ENCODE data around the gene GPR4. TPM values are rescaled to one million over a fixed set of nuclear protein-coding genes. Genes with fewer than 3 reads are reported as not detected.

GPR4 gene
- total RNA-seq, 2 experiments from 2014 or later = 0.38 TPM; not detected in 1

DNA sequence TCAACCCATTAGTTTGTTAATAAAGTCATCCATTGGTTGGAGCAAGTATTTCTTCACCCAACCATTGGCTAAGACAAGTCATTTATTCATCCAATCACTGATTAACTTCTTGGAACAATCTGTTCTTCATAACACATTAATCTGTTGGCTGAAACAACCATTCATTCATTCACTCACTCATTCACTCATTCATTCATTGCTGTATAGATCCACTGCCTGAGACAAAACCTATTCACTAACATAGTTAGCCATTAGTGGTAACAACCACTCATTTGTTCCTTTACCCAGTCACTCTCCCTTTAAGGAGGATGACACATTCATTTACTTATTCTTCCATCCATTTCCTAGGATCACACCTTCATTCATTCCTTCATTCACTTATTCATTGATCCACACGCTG is 22.0 kb upstream of the GPR4 start:
- Histone ChIP-seq H3K36me3 (ENCODE audit: insufficient read depth, low read length) (peaks cover 17% of the 10 kb centered on the region), H3K9me3 (ENCODE audit: low read length) (no peaks in the 10 kb centered on the region), H3K4me3 (ENCODE audit: low read depth, low read length, poor library complexity, severe bottlenecking) (no peak overlapping the region), H3K4me2 (ENCODE audit: low read length) (no peak overlapping the region), H4K20me1 (ENCODE audit: insufficient read depth, low read length) (no peaks in the 10 kb centered on the region), H3K4me1 (ENCODE audit: insufficient read depth, low read length, poor library complexity, severe bottlenecking) (no peaks in the 10 kb centered on the region), H3K79me2 (ENCODE audit: insufficient read depth, low read depth, low read length) (no peaks in the 10 kb centered on the region), H3K9me2 (ENCODE audit: insufficient read depth, low read length) (no peaks in the 10 kb centered on the region), H3K27ac (ENCODE audit: low read depth, low read length, poor library complexity, severe bottlenecking) (no peak overlapping the region), H2AFZ (ENCODE audit: low read length) (no peak overlapping the region)
- POLR2A ChIA-PET = no interaction called here
- CTCF ChIA-PET (ENCODE audit: unreplicated experiment) = no interaction called here
- BruUV-seq (replicated peaks) = no TSS peak
- intact Hi-C loops (cut with micrococcal nuclease; ENCODE audit: unreplicated experiment) = no loop called here
- TF ChIP-seq EZH2phosphoT487 (IDR thresholded peaks at IDR 0.05; ENCODE audit: borderline replicate concordance, low read depth, low read length) = no peak
- DNase-seq (ENCODE audit: low spot score) = no peak

DNA sequence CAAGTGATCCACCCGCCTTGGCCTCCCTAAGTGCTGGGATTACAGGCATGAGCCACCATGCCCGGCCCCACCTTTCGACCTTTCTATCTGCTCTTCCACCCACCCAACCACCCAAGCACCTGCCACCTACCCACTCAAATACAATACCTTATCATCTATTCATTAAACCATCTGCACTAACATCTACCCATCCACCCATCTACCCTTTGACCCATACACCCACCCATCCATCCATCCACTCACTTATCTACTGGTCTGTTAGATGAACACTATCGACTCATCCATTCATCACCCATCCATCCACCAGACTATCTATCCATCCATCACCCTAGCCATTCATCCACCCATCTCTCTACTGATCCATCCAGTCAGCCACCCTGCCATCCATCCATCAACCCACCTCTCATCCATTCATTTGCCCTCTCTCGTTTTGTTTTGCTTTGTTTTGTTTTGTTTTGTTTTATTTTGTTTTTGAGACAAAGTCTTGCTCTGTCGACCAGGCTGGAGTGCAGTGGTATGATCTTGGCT is 20.0 kb upstream of the GPR4 start:
- BruUV-seq (replicated peaks) = no TSS peak
- POLR2A ChIA-PET = no interaction called here

DNA sequence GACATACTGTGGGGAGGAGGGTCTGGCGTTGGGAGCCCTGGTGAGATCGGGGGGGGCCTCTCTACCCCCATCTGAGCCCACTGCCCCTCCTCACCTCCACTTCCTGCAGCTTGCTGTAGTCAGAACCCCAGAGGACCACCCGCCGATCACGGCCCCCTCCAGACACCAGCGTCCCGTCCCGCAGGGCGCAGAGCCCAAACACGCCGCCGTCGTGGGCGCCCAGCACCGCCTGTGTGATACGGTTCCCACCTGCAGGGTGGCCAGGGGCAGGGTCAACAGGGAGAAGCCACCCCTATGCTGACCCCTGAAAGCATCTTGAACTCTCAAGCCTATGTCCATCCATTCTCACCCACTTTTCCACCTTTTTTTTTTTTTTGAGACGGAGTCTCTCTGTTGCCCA is 19.4 kb upstream of the GPR4 start:
- no peak for DNase-seq (ENCODE audit: low spot score)
- TF ChIP-seq, protein P1, sequence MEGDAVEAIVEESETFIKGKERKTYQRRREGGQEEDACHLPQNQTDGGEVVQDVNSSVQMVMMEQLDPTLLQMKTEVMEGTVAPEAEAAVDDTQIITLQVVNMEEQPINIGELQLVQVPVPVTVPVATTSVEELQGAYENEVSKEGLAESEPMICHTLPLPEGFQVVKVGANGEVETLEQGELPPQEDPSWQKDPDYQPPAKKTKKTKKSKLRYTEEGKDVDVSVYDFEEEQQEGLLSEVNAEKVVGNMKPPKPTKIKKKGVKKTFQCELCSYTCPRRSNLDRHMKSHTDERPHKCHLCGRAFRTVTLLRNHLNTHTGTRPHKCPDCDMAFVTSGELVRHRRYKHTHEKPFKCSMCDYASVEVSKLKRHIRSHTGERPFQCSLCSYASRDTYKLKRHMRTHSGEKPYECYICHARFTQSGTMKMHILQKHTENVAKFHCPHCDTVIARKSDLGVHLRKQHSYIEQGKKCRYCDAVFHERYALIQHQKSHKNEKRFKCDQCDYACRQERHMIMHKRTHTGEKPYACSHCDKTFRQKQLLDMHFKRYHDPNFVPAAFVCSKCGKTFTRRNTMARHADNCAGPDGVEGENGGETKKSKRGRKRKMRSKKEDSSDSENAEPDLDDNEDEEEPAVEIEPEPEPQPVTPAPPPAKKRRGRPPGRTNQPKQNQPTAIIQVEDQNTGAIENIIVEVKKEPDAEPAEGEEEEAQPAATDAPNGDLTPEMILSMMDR (conservative IDR thresholded peaks at IDR 0.05; ENCODE audit: low read length) = no peak
- TF ChIP-seq EZH2phosphoT487 (IDR thresholded peaks at IDR 0.05; ENCODE audit: borderline replicate concordance, low read depth, low read length) = no peak
- Histone ChIP-seq H3K36me3 (ENCODE audit: insufficient read depth, low read length) (peaks cover 19% of the 10 kb centered on the region), H3K9me2 (ENCODE audit: insufficient read depth, low read length) (no peaks in the 10 kb centered on the region), H3K4me1 (ENCODE audit: insufficient read depth, low read length, poor library complexity, severe bottlenecking) (peaks cover 2% of the 10 kb centered on the region), H3K9me3 (ENCODE audit: low read length) (no peaks in the 10 kb centered on the region), H2AFZ (ENCODE audit: low read length) (no peak overlapping the region), H3K4me3 (ENCODE audit: low read depth, low read length, poor library complexity, severe bottlenecking) (no peak overlapping the region), H3K27ac (ENCODE audit: low read depth, low read length, poor library complexity, severe bottlenecking) (no peak overlapping the region), H4K20me1 (ENCODE audit: insufficient read depth, low read length) (no peaks in the 10 kb centered on the region), H3K4me2 (ENCODE audit: low read length) (no peak overlapping the region), H3K79me2 (ENCODE audit: insufficient read depth, low read depth, low read length) (no peaks in the 10 kb centered on the region)
- CTCF ChIA-PET (ENCODE audit: unreplicated experiment) = no interaction called here
- POLR2A ChIA-PET = no interaction called here
- BruUV-seq (replicated peaks) = no TSS peak
- intact Hi-C loops (cut with micrococcal nuclease; ENCODE audit: unreplicated experiment) = no loop called here

More for the DNA sequence above, 20.0 kb upstream of the GPR4 start:
- intact Hi-C loops (cut with micrococcal nuclease; ENCODE audit: unreplicated experiment) = no loop called here
- Histone ChIP-seq H2AFZ (ENCODE audit: low read length) (no peak overlapping the region), H3K9me2 (ENCODE audit: insufficient read depth, low read length) (no peaks in the 10 kb centered on the region), H3K4me2 (ENCODE audit: low read length) (no peak overlapping the region), H3K27ac (ENCODE audit: low read depth, low read length, poor library complexity, severe bottlenecking) (no peak overlapping the region), H3K9me3 (ENCODE audit: low read length) (no peaks in the 10 kb centered on the region), H3K36me3 (ENCODE audit: insufficient read depth, low read length) (peaks cover 22% of the 10 kb centered on the region), H3K4me3 (ENCODE audit: low read depth, low read length, poor library complexity, severe bottlenecking) (no peak overlapping the region), H3K79me2 (ENCODE audit: insufficient read depth, low read depth, low read length) (no peaks in the 10 kb centered on the region), H4K20me1 (ENCODE audit: insufficient read depth, low read length) (no peaks in the 10 kb centered on the region), H3K4me1 (ENCODE audit: insufficient read depth, low read length, poor library complexity, severe bottlenecking) (no peaks in the 10 kb centered on the region)
- TF ChIP-seq, protein P1 (conservative IDR thresholded peaks at IDR 0.05; ENCODE audit: low read length) = no peak
- no peak for TF ChIP-seq EZH2phosphoT487 (IDR thresholded peaks at IDR 0.05; ENCODE audit: borderline replicate concordance, low read depth, low read length)
- no peak for DNase-seq (ENCODE audit: low spot score)
- CTCF ChIA-PET (ENCODE audit: unreplicated experiment) = no interaction called here

All from OCI-LY7 (cell line).